Breast epithelium (tissue), 4 donors: Measurements from ENCODE around the gene EDEM1. TPM values are rescaled to one million over a fixed set of nuclear protein-coding genes. Genes with fewer than 3 reads are reported as not detected.

Experiments
- DNase-seq, 2 donors: peaks; one replicate each; pipeline ENCODE4 v3.0.0-alpha.2; 2019; ENCODE audit warnings: low spot score in 2 of 2
- H3K27ac ChIP-seq, 2 donors: fragments of 200-600 bp; sonication (generic) in 1 of 2; one replicate each; pipeline ENCODE4 v1.5.1; 2016 to 2019; ENCODE audit warnings: mild to moderate bottlenecking in 1 of 2
- H3K27me3 ChIP-seq, 2 donors: fragments of 200-600 bp; sonication (generic) in 1 of 2; one replicate each; pipeline versions ENCODE4 v1.5.1 to v1.6.0; 2017 to 2019; ENCODE audit warnings: control low read depth in 1 of 2, mild to moderate bottlenecking in 1 of 2
- H3K36me3 ChIP-seq: fragments of 200-600 bp; one replicate; pipeline ENCODE4 v1.5.1; 2019
- H3K4me1 ChIP-seq, 2 donors: fragments of 200-600 bp; sonication (generic); one replicate each; pipeline ENCODE4 v1.5.1; 2016 to 2019; ENCODE audit warnings: control low read depth in 1 of 2
- H3K4me3 ChIP-seq, 3 donors: fragments of 200-600 bp; sonication (generic); 1 replicate in 2 of 3; 2 replicates in 1 of 3; pipeline ENCODE4 v1.5.1; 2016 to 2019; ENCODE audit warnings: mild to moderate bottlenecking in 3 of 3, moderate library complexity in 2 of 3
- H3K9me3 ChIP-seq, 2 donors: fragments of 200-600 bp; sonication (generic) in 1 of 2; one replicate each; pipeline ENCODE4 v1.5.1; 2016 to 2019; ENCODE audit warnings: control low read depth in 1 of 2
- POLR2A ChIP-seq: fragments of 450-650 bp; IDR thresholded peaks from one replicate; pipeline ENCODE4 v1.6.1; 2016; ENCODE audit warnings: antibody characterized with exemption, mild to moderate bottlenecking, moderate library complexity
- POLR2AphosphoS5 ChIP-seq, 3 donors: sonication (generic); formaldehyde crosslinking; IDR thresholded peaks; one replicate each; pipeline ENCODE4 v1.6.1; 2017; ENCODE audit warnings: antibody characterized with exemption in 3 of 3
- intact Hi-C: fragments of 100-400 bp; cut with DNase I; formaldehyde crosslinking; loops from one replicate; pipeline ENCODE4 v1.15.1; 2023; ENCODE audit warnings: low total_unique reads
- total RNA-seq, 3 donors: library from RNA; depleted of rRNA; stranded (reverse); fragments of >200 nt; gene quantifications; one replicate each; pipeline ENCODE4 v1.1.0, GENCODE V29; 2016
- TF ChIP-seq, protein P1 (sequence below), 3 donors: fragments of 450-650 bp; IDR thresholded peaks; one replicate each; pipeline ENCODE4 v1.5.1; 2016 to 2017; ENCODE audit warnings: antibody characterized with exemption in 3 of 3, mild to moderate bottlenecking in 3 of 3, moderate library complexity in 3 of 3

Gene EDEM1
- total RNA-seq, 3 donors from 2014 or later: 34.9 to 45.8 (median 42.6) TPM

GRCh38 chr3:5185093-5185673, 2.3 kb upstream of the EDEM1 start:
- no peaks in the 10 kb centered on the region for H3K9me3 ChIP-seq
- no peaks in the 10 kb centered on the region for H3K36me3 ChIP-seq
- intact Hi-C loops: loop anchor here (5.0 kb wide), 1 partner anchor 683 kb away; no protein-coding TSS in a partner anchor
- H3K27ac ChIP-seq: no peak overlapping the region
- H3K4me3 ChIP-seq: no peak overlapping the region
- DNase-seq: no peak
- H3K4me1 ChIP-seq: no peaks in the 10 kb centered on the region
- no peaks in the 10 kb centered on the region for H3K27me3 ChIP-seq
- TF ChIP-seq, protein P1, sequence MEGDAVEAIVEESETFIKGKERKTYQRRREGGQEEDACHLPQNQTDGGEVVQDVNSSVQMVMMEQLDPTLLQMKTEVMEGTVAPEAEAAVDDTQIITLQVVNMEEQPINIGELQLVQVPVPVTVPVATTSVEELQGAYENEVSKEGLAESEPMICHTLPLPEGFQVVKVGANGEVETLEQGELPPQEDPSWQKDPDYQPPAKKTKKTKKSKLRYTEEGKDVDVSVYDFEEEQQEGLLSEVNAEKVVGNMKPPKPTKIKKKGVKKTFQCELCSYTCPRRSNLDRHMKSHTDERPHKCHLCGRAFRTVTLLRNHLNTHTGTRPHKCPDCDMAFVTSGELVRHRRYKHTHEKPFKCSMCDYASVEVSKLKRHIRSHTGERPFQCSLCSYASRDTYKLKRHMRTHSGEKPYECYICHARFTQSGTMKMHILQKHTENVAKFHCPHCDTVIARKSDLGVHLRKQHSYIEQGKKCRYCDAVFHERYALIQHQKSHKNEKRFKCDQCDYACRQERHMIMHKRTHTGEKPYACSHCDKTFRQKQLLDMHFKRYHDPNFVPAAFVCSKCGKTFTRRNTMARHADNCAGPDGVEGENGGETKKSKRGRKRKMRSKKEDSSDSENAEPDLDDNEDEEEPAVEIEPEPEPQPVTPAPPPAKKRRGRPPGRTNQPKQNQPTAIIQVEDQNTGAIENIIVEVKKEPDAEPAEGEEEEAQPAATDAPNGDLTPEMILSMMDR (IDR thresholded peaks at IDR 0.05): no peak
- TF ChIP-seq POLR2A: no peak
- TF ChIP-seq POLR2AphosphoS5 (IDR thresholded peaks at IDR 0.05): no peak

DNA sequence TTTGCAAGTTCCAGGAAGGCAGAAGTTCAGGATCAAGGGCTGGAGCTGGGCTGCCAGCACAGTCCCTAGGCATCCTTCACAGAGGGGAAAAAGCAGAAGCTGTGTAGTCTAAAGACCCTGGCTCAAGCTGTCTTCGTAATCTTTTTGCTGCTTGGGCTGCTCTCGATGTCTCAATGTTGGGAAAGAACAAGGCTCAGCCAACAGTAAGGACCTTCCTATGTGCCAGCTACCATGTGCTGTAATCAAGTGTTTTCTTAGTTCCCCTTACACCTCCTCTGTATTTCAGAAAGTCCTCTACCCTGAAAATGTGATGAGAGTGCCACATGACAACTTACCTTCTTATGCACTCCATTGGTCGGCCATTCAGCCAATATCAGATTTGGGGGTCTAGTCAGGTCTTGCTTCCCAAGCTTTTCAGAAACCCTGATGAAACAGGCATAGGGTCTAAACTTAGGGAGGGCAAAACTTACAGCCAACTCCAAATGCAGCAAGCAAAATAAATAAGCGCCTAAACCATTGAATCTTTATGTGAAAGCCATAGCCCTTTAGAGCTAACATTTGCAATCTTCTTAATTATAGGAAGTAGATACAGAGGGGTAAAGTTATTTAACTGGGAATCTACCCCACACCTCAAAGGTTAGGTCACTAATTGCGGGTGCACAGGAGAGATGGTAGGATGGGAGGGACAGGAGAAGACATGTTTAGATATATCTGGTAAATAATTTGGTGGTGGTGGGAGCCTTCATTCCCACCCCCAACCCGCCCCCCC, 1.2 kb upstream of the EDEM1 start:
- TF ChIP-seq POLR2AphosphoS5 (IDR thresholded peaks at IDR 0.05) (no peak), POLR2A (no peak)
- TF ChIP-seq, protein P1 (IDR thresholded peaks at IDR 0.05): no peak
- intact Hi-C loops: loop anchor here (5.0 kb wide), 1 partner anchor 684 kb away; no protein-coding TSS in a partner anchor
- no peaks in the 10 kb centered on the region for H3K36me3 ChIP-seq
- peak overlapping the region; percentile 93 to 99 (median 96) for H3K4me3 ChIP-seq
- H3K9me3 ChIP-seq: no peaks in the 10 kb centered on the region
- H3K27me3 ChIP-seq: no peaks in the 10 kb centered on the region
- peak overlapping the region; percentile 97 for H3K27ac ChIP-seq
- no peak for DNase-seq
- H3K4me1 ChIP-seq: no peaks in the 10 kb centered on the region

GRCh38 chr3:5186858-5187155, 700 bp upstream of the EDEM1 start:
- Histone ChIP-seq H3K4me3 (peak overlapping the region; percentile 93 to 99 (median 96)), H3K4me1 (peaks cover 0 to 3% of the 10 kb centered on the region in 2 donors), H3K9me3 (no peaks in the 10 kb centered on the region), H3K27ac (peak overlapping the region; percentile 97), H3K27me3 (no peaks in the 10 kb centered on the region), H3K36me3 (no peaks in the 10 kb centered on the region)
- no peak for DNase-seq
- TF ChIP-seq POLR2AphosphoS5 (IDR thresholded peaks at IDR 0.05) (no peak), POLR2A (no peak)
- TF ChIP-seq, protein P1 (IDR thresholded peaks at IDR 0.05): no peak
- intact Hi-C loops: loop anchor here (1.0 to 5.0 kb wide), 2 partner anchors 19 to 685 kb away; no protein-coding TSS in a partner anchor

DNA sequence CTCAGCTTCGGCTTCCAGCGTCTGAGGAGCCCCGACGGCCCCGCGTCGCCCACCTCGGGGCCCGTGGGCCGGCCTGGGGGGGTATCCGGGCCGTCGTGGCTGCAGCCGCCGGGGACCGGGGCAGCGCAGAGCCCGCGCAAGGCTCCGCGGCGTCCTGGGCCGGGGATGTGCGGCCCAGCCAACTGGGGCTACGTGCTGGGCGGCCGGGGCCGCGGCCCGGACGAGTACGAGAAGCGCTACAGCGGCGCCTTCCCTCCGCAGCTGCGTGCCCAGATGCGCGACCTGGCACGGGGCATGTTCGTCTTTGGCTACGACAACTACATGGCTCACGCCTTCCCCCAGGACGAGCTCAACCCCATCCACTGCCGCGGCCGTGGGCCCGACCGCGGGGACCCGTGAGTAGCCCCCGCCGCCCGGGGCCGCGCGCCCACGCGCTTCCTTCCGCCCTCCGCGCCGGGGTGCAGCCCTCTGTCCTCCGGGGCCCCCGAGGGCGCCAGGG, 462 bp downstream of the EDEM1 start:
- no peaks in the 10 kb centered on the region for H3K36me3 ChIP-seq
- H3K4me1 ChIP-seq: peaks cover 0 to 4% of the 10 kb centered on the region in 2 donors
- peak overlapping the region; percentile 93 to 99 (median 96) for H3K4me3 ChIP-seq
- TF ChIP-seq POLR2AphosphoS5 (IDR thresholded peaks at IDR 0.05) (no peak), POLR2A (no peak)
- TF ChIP-seq, protein P1 (IDR thresholded peaks at IDR 0.05): no peak
- DNase-seq: no peak
- intact Hi-C loops: loop anchor here (1.0 to 5.0 kb wide), 2 partner anchors 18 to 686 kb away; no protein-coding TSS in a partner anchor
- H3K9me3 ChIP-seq: no peaks in the 10 kb centered on the region
- H3K27me3 ChIP-seq: no peaks in the 10 kb centered on the region
- peak overlapping the region; percentile 97 for H3K27ac ChIP-seq
